Stimulated activated CD4-positive, alpha-beta T cell treated with anti-CD3 and anti-CD28 coated beads, TNF-alpha, amount 100 ng/mL, for 48 hours (primary cell): ENCODE measurements around the gene LRRC46.

Experiments used
- DNase-seq, 3 donors: peaks; one replicate each; pipeline ENCODE4 v3.0.0-alpha.2; 2020; ENCODE audit warnings: low read depth in 3 of 3

Gene LRRC46

DNA sequence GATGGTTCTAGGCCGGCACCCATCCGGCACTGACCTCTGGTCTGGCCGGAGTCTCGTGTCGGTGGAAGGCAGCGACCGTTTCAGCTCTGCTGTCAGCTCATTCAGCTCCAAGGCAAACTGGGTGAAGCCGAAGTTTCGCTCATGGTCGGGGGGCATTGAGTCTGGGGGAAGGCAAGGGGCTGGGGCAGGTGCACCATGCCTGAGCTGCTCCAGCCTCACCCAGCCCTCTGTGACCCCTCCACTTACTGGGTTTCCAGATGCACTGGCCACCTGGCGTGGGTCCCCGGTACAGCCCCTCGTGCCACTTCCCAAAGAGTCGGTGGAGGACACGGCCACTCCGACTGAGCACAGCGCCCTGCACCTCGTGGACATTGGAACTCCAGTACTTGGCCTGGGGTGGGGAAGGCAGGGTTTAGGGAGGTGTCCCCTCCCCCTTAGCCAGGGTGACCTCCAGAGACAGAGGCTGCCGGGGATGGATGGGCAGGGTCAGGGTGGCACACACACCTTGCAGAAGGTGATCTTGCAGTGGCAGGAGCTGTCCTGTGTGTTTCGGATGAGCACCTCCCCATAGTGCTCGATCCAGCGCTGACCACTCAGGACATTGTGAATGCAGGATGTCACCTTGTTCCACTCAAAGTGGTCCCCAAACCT, 22.5 kb upstream of the LRRC46 start:
- DNase-seq, result no peak

DNA sequence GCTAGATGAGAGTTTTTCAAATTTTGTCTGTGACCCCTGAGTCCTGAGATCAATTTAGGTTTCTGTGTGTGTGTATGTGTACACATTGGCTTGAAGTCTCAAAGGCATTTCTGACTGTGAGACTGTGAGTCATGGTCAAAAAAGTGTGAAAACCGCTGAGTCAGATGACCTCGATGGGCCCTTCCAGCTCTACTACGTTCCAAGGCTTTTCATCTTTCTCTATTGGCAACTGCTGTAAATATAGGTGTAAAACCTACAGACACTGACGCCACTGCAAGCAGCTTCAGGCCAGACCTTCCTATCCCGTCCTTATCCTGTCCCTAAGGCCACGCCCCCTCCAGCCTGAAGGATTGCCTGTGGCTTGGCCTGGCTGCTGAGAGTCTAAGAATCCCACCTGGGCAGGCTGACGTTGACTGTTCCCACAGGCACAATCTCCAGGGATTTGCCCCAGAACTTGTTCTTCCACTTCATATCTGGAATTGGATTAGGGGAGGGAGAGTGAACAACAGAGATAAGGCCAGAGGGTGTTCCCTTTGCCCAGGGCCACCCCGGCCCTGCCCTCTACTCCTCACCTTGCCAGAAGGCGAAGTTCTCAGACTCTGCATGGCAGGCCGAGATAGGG, 21.2 kb upstream of the LRRC46 start:
- peak in 1 of 3 donors; percentile 15 for DNase-seq

DNA sequence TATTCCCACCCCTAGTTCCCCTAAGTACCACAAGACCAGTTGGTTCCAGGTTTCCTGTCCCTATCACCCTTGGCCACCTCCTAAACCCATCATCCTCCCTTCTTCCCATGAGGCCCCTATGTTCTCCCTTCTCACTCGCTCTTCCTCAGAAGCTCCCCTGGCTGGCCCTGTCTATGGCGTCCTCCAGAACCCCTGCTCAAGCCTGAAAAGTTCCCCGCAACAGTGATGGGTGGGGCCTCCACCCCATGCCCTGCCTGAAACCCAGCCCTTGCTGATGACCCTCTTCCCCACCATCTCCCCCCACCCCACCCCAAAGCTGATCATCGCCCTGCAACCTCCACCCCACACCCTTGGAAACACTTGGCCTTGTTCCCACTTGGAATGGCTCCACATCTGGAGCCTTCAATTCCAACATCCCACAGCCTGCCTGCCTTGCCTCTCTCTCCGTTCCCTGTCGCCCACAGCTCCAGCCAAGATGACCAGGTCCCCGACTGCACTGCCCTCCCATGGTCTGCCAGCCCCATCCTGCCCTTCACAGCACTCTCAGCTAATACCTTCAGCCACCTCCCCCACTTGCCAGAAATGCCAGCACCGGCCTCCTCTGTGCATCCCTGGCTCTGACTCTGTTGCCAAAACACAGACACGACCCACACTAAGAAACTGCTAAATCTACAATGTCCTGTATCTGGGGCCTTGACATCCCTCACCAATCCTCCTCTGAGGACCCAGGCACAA, 20.4 kb upstream of the LRRC46 start:
- no peak for DNase-seq

DNA sequence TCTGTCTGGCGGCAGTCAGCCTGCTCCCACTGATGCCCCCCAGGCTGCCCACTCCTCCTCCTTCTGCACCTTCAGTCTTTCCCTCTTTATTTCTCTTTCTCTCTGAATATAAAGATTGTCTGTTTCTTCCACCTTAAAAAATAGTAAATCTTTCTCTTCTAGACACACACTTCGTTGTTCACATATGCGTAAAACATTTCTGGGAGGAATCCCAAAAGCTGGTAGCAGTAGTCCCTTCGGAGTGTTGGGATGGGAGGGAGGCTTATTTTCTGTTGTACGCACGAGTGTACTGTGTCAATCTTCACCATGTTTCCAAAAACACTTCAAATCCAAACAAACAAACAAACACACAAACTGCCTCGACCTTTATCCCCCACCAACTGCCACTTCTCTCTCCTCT, 19.8 kb upstream of the LRRC46 start:
- DNase-seq, result no peak

DNA sequence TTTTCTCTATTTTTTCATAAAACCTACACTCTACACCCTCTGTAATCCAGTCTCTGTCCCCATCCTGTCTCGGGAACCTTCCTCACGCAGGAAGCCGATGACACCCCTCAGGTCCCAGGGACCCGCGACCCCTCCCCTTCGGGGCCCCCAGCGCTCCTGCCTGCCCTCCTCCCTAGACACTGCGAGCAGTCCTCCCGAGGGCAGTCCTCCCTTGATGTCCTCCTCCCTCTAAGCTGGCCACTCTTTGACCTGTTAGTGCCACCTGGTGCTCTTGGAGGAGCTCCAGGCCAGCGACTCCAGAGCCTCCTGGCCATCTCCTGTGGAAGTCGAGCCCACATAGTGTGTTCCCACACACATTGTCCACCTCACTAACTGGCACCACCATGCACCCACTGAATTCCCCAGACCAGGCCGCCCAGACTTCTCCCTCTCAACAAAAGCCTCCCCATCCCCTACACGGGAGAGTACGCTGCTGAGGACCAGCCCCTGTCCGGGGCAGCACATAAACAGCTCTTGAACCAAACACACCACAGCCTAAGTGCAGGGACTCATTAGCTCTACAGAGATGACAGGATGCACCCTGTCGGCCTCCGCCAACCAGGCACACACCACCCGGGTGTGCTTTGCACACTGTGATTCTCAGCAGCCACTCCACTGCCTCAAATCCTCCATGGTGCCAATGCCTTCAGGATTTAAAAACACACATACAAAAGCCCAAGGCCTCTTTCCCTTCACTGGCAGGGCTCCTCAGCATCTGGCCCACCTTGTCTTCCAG, 19.1 kb upstream of the LRRC46 start:
- no peak for DNase-seq

DNA sequence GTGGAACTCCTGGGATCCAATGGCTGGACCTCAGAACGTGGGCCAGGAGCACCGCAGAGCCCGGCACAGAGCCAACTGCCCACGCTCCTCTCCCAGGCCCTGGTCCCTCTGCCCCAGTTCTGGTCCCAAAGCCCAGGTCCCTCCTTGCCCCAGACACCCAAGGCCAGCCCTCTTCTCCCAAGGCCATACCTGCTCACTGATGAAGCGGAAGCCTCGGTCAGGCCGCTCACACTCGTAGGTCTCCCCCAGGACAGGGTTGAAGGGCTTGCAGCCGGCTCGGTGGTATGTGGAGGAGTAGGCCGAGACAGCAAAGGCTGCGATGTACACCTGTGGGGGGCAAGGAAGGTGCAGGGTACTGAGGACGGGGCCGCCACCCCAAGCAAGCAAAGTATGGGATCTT, 18.4 kb upstream of the LRRC46 start:
- DNase-seq, result no peak

DNA sequence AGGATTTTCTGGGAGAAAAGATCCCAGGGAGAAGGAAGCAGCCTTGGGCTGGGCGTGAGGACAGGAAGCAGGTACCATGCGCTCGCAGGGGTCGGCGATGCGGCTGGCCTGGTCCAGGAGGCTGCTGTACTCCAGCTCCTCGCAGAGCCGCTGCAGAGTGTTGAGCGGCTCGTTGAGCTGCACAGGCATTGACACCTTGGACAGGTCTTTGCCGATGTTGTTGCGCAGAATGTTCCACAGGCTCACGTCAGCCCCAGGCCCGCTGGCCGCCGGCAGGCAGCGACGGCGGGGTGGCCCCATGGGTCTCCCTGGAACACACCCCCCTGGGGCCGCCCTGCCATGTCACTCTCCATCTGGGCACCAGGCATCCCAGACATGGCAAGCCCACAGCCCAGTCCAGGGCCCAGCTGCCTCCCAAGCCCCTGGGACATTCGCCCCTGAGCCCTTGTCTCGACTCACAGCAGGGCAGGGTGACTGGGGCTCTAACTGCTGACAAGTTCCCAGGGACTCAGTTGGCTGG, 17.9 kb upstream of the LRRC46 start:
- no peak for DNase-seq

DNA sequence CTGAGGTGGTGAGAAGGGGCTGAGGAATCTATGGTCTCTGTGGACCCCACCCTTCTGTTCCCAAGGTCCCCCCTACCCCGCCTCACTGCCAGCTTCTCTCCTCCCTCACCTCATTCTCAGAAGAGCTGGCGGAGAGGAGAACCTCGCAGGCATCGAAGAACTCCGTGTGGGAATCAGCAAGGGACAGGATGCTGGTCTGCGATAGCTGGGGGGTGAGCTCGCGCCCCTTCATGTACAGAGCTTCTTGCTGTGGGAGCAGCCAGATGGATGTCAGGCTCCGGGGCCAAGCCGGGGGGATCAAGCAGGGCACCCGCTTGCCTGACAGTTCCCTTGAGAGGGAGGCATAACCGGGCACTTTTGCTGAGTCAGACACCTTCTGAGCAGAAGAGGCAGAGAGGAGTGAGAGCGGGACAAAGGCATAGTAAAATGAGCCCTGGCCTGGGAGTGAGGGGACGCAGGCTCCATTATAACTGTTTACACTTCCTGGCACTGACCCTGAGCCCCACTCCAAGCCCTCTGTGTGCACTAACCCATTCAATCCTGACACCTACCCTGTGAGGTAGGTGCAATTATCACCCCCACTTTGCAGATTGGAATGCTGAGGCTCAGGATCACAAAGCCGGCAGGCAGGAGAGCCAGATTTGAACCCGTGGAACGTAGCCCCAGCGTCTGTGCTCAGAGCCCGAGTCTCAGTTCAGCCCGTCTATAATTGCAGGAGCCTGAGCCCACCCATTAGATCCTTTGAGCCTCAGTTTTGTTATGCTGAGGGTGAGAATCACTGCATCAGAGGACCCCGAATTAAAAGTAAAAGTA, 16.2 kb upstream of the LRRC46 start:
- no peak for DNase-seq

DNA sequence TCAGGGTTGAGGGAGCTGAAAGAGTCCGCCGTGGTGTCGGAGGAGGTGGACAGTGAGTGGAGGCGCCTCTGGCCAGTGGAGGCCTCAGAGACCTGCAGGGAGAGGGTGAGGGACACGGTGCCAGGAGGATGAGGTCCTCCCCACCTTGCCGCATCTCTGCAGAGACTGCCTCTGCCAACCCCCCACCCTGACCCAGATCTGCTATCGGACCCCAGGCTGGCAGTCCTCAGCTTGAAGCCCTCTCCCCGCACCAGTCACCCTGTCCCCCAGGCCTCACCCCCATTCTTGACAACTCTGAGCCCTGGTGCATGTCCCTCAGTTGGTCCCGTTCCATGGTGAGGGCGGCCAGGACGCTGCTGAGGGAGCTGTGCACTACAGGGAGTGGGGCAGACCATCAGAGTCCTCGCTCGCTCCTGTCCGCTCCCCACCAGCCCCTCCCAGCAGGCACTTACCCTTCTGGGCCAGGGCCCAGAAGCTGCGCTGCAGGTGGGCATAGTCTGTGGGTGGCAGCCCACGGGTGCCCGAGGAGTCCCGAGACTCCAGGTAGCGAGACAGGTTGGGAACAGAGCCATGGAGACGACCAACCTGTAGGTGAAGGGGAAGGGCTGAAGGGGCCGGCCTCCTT, 15.2 kb upstream of the LRRC46 start:
- no peak for DNase-seq

DNA sequence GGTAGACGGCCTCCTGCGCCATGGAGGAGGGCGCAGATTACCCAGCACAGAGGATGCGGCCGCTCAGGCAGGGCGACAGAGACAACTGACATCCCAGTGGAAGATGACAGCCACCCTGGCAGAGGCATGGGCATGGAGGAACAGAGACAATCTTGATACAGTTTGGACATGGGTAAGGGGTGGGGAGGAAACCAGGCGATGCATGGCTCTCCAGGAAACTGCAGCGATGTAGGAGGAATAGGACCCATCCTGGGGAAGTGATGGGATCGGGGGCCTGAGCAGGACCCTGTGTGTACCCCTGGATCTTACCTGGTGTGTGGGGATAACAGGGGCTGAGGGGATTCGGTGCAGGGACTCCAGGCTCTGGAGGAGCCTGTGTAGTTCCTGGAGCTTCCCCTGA, 14.5 kb upstream of the LRRC46 start:
- DNase-seq, result no peak

DNA sequence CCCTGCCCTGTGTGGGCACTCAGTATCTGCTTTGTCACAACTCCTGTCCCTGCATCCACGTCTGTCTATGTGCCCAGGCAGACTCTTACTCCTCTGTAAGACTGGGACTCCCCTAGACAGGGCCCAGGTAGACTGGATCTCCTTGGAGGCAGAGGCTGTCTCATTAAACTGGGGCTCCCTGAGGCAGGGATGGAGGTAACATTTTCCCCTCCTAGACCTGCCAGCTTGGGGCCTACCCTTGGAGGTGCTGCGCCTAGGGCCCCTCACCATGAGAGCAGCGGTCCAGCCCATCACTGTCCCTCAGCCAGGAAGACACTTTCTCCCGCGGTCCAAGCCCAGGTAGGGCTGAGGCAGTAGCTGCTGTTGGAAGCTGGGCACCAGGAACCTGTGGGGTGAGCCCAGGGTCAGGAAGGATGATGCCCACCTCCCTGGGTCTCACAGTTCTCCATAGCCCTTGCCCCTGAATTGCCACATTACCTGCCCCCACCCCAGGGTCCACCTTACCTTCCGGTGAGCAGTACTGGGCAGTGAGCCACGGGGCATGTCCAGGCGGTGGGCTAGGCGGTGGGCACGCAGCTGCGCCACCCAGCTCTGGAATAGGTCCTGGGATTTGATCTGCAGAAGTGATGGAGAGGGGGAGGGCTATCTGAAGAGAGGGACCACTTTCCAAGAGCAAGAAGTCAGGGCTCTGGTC, 13.3 kb upstream of the LRRC46 start:
- no peak for DNase-seq

DNA sequence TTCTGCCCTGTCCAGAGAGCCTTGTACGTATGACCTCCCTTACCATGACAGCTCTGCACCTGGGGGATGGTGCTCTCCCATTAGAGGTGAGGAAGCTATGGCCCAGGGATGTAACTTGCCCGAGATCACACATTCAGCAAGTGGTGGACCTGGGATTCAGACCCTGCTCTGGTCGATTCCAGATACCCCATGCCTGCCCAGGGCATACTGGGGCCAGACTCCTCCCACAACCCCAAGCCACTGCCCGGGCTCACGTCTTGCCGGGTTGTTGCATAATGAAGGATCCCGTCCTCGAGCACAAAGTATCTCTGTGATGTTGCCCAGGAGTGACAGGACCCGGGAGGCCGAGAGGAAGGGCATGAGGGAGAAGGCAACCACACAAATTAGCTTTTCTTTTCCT, 12.0 kb upstream of the LRRC46 start:
- DNase-seq, result no peak

DNA sequence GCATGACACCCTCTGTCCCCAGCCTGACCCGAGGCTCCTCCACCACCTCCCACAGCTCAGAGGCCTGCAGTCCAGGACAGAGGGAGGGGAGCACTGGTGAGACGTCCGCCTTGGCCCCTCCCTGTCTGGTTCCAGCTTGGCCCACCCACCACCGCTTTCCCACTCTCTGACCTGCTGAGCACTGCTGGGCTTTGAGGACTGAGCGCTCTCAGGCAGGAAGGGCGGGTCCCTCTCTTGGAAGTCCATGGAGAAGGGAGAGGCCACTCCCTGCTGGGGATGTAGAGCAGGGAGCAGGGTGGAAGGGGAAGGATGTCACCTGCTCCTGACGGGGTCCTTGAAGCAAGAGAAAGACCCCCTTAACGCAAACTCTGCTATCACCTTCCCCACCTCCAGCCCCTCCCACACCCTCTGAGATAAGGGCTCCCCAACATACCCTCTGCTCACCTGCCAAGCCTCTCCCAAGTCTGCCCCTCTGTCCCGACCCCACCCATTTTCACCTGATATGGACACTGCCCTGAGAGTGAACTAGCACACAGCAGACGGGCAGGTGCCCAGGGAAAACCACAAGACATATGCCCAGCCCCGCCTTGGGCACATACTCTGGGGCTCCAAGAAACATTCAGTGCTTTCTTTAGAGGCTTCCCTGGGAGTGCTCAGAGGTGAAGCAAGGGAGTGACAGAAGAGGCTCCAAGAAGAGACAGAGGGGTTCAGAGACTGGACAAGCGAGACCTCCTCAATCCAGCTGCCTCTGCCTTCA, 11.3 kb upstream of the LRRC46 start:
- DNase-seq, result no peak

DNA sequence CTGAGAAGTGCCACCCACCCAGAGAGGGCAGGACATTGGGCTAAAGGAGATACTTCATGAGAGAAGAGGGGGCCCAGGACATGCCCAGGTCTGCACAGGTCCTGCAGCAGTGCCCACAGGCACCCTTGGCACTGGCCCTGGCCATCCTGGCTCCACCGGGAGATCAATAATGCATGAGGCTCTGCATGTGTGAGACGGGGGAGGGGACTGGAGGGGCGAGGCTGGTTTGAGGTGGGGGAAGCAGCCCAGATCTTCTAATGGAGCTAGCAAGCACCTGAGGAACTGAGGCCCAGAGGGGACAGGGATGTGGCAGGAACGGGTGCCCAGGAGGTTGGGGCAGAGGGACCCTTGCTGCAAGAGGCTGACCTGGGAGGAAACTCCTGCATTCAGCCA, 10.4 kb upstream of the LRRC46 start:
- DNase-seq, result no peak

DNA sequence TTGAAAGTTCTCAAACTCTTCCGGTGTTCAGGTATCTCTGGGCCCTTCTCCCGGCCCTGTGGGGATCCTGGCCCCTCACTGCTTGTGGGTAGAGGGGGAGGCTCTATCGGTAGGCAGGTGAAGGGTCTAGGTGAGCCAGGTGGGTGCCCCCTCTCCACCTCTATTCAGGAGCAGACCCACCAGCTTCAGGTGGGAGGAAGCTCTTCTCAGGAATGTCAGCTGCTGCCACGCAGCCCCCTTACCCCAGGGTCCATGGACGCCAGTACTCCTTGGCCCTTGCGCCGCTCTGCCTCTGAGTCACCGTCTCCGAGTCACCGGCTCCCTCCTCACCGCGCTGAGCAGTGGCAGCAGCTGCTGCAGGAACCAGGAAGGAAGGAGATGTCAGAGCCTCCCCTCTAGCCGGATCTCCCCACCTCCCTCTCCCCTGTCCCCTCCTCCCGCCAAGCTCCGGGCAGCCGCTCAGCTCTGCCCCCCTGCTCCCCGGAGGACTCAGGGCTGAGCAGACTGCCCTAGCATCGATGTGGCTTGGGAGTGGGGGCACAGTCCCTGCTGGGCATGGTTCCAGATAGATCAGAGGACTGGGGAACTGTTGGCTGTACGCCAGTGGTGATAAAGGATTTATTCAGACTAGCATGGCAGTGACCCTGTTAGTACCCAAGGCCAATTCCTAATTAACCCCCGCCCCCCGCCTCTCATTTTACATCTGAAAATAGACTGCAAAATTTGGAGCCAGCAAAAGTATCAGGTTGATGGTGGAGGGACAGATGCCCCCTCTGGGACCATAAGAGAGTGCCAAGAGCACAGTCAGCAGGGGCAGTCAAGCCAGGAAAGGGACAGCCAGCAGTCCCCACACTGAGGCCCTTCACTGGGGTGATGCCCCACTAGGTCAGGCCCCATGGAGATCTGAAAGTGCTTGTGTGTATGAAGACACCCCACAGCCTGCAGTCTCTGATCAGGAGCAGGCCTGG, 9.8 kb upstream of the LRRC46 start, which contains the start of gene OSBPL7:
Gene OSBPL7 (minus strand): TSS at position 371 of the 968 bp plus-strand sequence. CDS start 1,516 bp downstream, outside the sequence.
- DNase-seq, result peak; percentile 60 to 61 (median 61)

DNA sequence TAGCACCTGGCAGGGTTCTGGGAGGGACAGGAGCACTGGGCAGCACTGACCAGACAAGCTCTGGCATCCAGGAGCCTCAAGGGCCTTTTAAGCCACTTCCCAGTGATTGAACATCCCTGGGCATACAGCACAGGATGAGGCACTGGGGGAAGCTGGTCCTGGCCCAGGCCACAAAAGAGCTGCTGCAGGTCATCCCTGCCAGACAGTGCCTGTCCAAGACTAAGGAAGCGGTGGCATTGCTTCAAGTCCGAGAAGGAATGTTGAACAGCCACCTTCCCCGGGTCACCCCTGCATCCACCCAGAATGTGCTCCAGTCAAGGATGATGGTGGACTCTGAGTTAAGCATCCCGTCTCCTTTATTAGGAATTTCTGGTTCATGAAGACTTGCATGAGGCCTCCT, 8.7 kb upstream of the LRRC46 start:
- no peak for DNase-seq

DNA sequence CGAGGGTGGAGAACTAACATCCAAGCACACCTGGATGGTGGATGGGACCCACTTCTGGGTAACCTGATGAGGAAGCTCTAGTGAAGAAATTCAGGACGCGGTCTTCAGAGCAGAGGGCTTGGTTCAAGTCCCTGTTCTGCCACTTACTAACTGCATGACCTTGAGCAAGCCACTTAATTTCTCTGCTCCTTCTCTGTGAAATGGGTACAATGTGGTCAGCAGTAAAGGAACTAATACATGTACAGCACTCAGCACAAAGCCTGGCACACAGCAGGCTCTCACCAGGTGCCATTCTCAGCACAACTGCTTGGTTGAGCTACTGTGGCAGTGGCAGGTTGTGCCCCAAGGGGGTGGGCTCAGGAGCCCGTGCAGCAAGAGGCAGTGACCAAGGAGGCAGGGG, 8.0 kb upstream of the LRRC46 start:
- no peak for DNase-seq

DNA sequence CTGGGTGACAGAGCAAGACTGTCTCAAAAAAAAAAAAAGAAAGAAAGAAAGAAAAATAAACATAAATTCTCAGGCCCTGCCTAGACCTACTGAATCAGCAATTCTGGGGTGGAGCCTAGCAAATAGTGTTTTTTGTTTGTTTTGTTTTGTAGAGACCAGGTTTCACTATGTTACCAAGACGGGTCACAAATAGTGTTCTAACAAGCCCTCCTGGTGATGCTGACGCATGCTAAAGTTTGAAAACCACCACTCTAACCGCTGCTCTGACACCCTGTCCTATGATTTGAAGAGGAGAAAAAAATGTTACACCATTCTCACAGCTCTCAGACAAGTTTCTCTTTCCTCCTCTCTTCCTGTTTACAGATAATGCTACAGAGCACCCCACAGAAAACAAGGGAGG, 1.6 kb upstream of the LRRC46 start:
- DNase-seq, result no peak
